Heart left ventricle (tissue), 16 donors: Measurements from ENCODE around the gene GALK1. TPM values are rescaled to one million over a fixed set of nuclear protein-coding genes. Genes with fewer than 3 reads are reported as not detected.
"Not testable (repeated sequence)": the region's sequence is repeated elsewhere in the genome, so short reads cannot be mapped to it uniquely, and the experiment has no call there.

Source experiments
- ATAC-seq, 4 donors: fragments of 200-7000 bp; cut with Tn5 transposase; one replicate each; pipeline ENCODE4 v1.9.1; 2020 to 2022; ENCODE audit warnings: moderate library complexity in 4 of 4, mild to moderate bottlenecking in 3 of 4, moderate number of reproducible peaks in 1 of 4
- DNase-seq, 5 donors: peaks; one replicate each; pipeline ENCODE4 v3.0.0-alpha.2; 2020
- H3K27ac ChIP-seq, 12 donors: fragments of 200-600 bp; sonication (generic) in 4 of 12; one replicate each; pipeline versions ENCODE4 v1.5.0 to v1.8.0; 2016 to 2022; ENCODE audit warnings: mild to moderate bottlenecking in 2 of 12
- H3K27me3 ChIP-seq, 9 donors: fragments of 200-600 bp; sonication (generic) in 2 of 9; one replicate each; pipeline versions ENCODE4 v1.5.1 to v1.8.0; 2016 to 2022; ENCODE audit warnings: mild to moderate bottlenecking in 3 of 9
- H3K36me3 ChIP-seq, 9 donors: fragments of 200-600 bp; sonication (generic) in 2 of 9; one replicate each; pipeline versions ENCODE4 v1.5.0 to v1.8.0; 2018 to 2022; ENCODE audit warnings: mild to moderate bottlenecking in 2 of 9
- H3K4me1 ChIP-seq, 12 donors: fragments of 200-600 bp; sonication (generic) in 4 of 12; one replicate each; pipeline versions ENCODE4 v1.5.0 to v1.8.0; 2016 to 2022; ENCODE audit warnings: mild to moderate bottlenecking in 3 of 12
- H3K4me3 ChIP-seq, 12 donors: fragments of 200-600 bp; sonication (generic) in 4 of 12; one replicate each; pipeline versions ENCODE4 v1.5.0 to v1.8.0; 2017 to 2022; ENCODE audit warnings: mild to moderate bottlenecking in 9 of 12, moderate library complexity in 4 of 12
- H3K9me3 ChIP-seq, 12 donors: fragments of 200-600 bp; sonication (generic) in 4 of 12; one replicate each; pipeline versions ENCODE4 v1.5.0 to v1.8.0; 2016 to 2022; ENCODE audit warnings: mild to moderate bottlenecking in 1 of 12
- CTCF ChIP-seq, 12 donors: fragments of 200-600 bp; sonication (generic) in 4 of 12; IDR thresholded peaks; one replicate each; pipeline versions ENCODE4 v1.5.0 to v1.8.0; 2018 to 2022; ENCODE audit warnings: antibody characterized with exemption in 12 of 12, mild to moderate bottlenecking in 5 of 12
- POLR2A ChIP-seq, 2 donors: fragments of 450-650 bp; IDR thresholded peaks; one replicate each; pipeline ENCODE4 v1.6.1; 2017; ENCODE audit warnings: antibody characterized with exemption in 2 of 2, mild to moderate bottlenecking in 2 of 2, moderate library complexity in 2 of 2
- WGBS, 4 donors: extraction: QIAGEN DNeasy Blood & Tissue Kit in 2 of 4; methylation state at CpG; one replicate each; pipeline versions ENCODE4 v1.1.5 to v1.1.7; 2013 to 2018; 5-methylcytosine and 5-hydroxymethylcytosine counted together
- intact Hi-C, 10 donors: fragments of 100-400 bp; cut with DNase I; formaldehyde crosslinking; loops; one replicate each; pipeline versions ENCODE4 v1.11.1 to v1.14.2; 2022
- polyA plus RNA-seq, 2 donors: library from polyadenylated mRNA; stranded (reverse); fragments of 200-250 nt; gene quantifications; one replicate each; pipeline ENCODE4 v1.2.3, GENCODE V29; 2013
- total RNA-seq, 9 donors: library from RNA; depleted of rRNA in 2 of 9; stranded (reverse); fragments of >200 nt in 2 of 9; fragmentation: NEBNext Ultra II Directional in 3 of 9; extraction: Animal tissue kit (Norgen Biotek cat#: 25700) in 3 of 9; gene quantifications; one replicate each; pipeline versions ENCODE4 v1.1.0 to v1.2.4, GENCODE V29; 2016 to 2023
- donor health status: ischemic (EF 13 %, LVEDD 7.1; RV severe dilation, severe dysfunction).
- donor health status: healthy with polysubstance abuse.
- donor health status: DM: no; HTN: yes; CAD: no.
- donor health status: DM: no; HTN: no; CAD: no.
- donor health status: ischemic (EF 25% LVEDD 6.9; RV normal size, moderate dysfunction).
- donor health status: ischemic (EF 25% LVEDD 5.7; RV mildly dilated, moderate dysfunction).
- donor health status: healthy.
- donor health status: DM: yes; HTN: yes; CAD: no.
- donor health status: ischemic (EF 35%, LVEDD 5.7; RV mildly dilated, moderate dysfunction).
- donor health status: nonischemic (EF 11% LVEDD 7.7; RV severe dilation, severe dysfunction).
- donor health status: DM: yes; HTN: yes; CAD: no.
- donor health status: PGD.
- donor health status: ischemic (EF 29% LVEDD 5.4; RV normal size, mild dysfunction).
- donor health status: nonischemic (EF 23%, LVEDD 6.1; RV moderate dilation, normal function).

Gene GALK1
- total and polyA plus RNA-seq, 11 donors = 9.6 to 31.2 (median 20.1) TPM

GRCh38 chr17:75779987-75780889, 15.2 kb upstream of the GALK1 start:
- Histone ChIP-seq H3K36me3 (peaks cover 9 to 40% (median 37%) of the 10 kb centered on the region in 9 donors), H3K4me1 (peaks cover 14 to 60% (median 43%) of the 10 kb centered on the region in 12 donors), H3K4me3 (peak overlapping the region in 4 of 12 donors; percentile 12 to 96 (median 53)), H3K9me3 (no peaks in the 10 kb centered on the region), H3K27ac (peak overlapping the region in 8 of 12 donors; percentile 2 to 100 (median 45)), H3K27me3 (no peaks in the 10 kb centered on the region)
- intact Hi-C loops = loop anchor here in 8 of 10 donors (2.0 to 10.0 kb wide), 7 partner anchors 67 to 117 kb away; partner anchors contain the start of genes TRIM65 (in 4 of the 8) and TRIM47 (in 2 of the 8)
- TF ChIP-seq POLR2A (IDR thresholded peaks at IDR 0.05) (no peak), CTCF (IDR thresholded peaks at IDR 0.05) (no peak)
- 21 to 24% (median 22%) methylated on average over 5 of the region's 5 CpGs for WGBS, 4 donors
- DNase-seq (no peak), ATAC-seq (no peak)

GRCh38 chr17:75779250-75779986, 14.4 kb upstream of the GALK1 start:
- intact Hi-C loops = loop anchor here in 7 of 10 donors (2.0 to 10.0 kb wide), 7 partner anchors 68 to 118 kb away; partner anchors contain the start of genes TRIM65 (in 3 of the 7) and TRIM47 (in 2 of the 7)
- Histone ChIP-seq H3K36me3 (peaks cover 9 to 48% (median 45%) of the 10 kb centered on the region in 9 donors), H3K9me3 (no peaks in the 10 kb centered on the region), H3K4me1 (peaks cover 14 to 59% (median 43%) of the 10 kb centered on the region in 12 donors), H3K4me3 (peak overlapping the region; percentile 67 to 97 (median 88)), H3K27me3 (no peaks in the 10 kb centered on the region), H3K27ac (peak overlapping the region; percentile 81 to 100 (median 98))
- DNase-seq (peak; percentile 97 to 99 (median 98)), ATAC-seq (peak; percentile 79 to 85 (median 82))
- 0% methylated on average over 41 to 84 of the region's 84 CpGs for WGBS, 4 donors
- peak; percentile 100 for TF ChIP-seq POLR2A (IDR thresholded peaks at IDR 0.05)
- peak in 3 of 12 donors; percentile 11 to 26 (median 16) for TF ChIP-seq CTCF (IDR thresholded peaks at IDR 0.05)

GRCh38 chr17:75778861-75779249, 13.9 kb upstream of the GALK1 start:
- no peaks in the 10 kb centered on the region for H3K27me3 ChIP-seq
- peak overlapping the region; percentile 81 to 100 (median 98) for H3K27ac ChIP-seq
- peaks cover 9 to 52% (median 49%) of the 10 kb centered on the region in 9 donors for H3K36me3 ChIP-seq
- DNase-seq = no peak
- no peaks in the 10 kb centered on the region for H3K9me3 ChIP-seq
- H3K4me3 ChIP-seq = peak overlapping the region; percentile 67 to 97 (median 88)
- H3K4me1 ChIP-seq = peaks cover 14 to 56% (median 40%) of the 10 kb centered on the region in 12 donors
- peak in 2 of 4 donors; percentile 1 for ATAC-seq
- 0 to 1% (median 1%) methylated on average over 11 to 38 of the region's 38 CpGs for WGBS, 4 donors
- TF ChIP-seq POLR2A (IDR thresholded peaks at IDR 0.05) (no peak), CTCF (IDR thresholded peaks at IDR 0.05) (peak; percentile 17 to 58 (median 44))
- intact Hi-C loops = loop anchor here in 7 of 10 donors (2.0 to 10.0 kb wide), 7 partner anchors 68 to 118 kb away; partner anchors contain the start of genes TRIM65 (in 3 of the 7) and TRIM47 (in 2 of the 7)

- not testable (repeated sequence) for H3K9me3 ChIP-seq, ATAC-seq, H3K27me3 ChIP-seq
- H3K4me1 ChIP-seq = peaks cover 14 to 50% (median 34%) of the 10 kb centered on the region in 12 donors
- 0 to 1% (median 1%) methylated on average over 18 to 19 of the region's 19 CpGs for WGBS, 4 donors
- peak in 1 of 5 donors; percentile 31 for DNase-seq
- H3K4me3 ChIP-seq = peak overlapping the region; percentile 67 to 97 (median 88)
- intact Hi-C loops = loop anchor here in 7 of 10 donors (2.0 to 10.0 kb wide), 7 partner anchors 69 to 119 kb away; partner anchors contain the start of genes TRIM65 (in 3 of the 7) and TRIM47 (in 2 of the 7)
- H3K36me3 ChIP-seq = peaks cover 9 to 54% (median 49%) of the 10 kb centered on the region in 9 donors
- H3K27ac ChIP-seq = peak overlapping the region; percentile 81 to 100 (median 98)
These were observed 13.3 kb upstream of the GALK1 start for GRCh38 chr17:75778066-75778860.
